ENCODE results near the gene NUDT6.

NUDT6 gene

GRCh38 chr4:122912810-122913575, 9.4 kb downstream of the NUDT6 start:
- DNase-seq, result no peak

- DNase-seq, result no peak
Measured at GRCh38 chr4:122911588-122911987, 10.8 kb downstream of the NUDT6 start.

- DNase-seq, result no peak
Measured at GRCh38 chr4:122909683-122910082, 12.7 kb downstream of the NUDT6 start.

- DNase-seq, result no peak
Measured at GRCh38 chr4:122908223-122908622, 14.2 kb downstream of the NUDT6 start.

- DNase-seq, result no peak
Measured at GRCh38 chr4:122906859-122907305, 15.5 kb downstream of the NUDT6 start.

- DNase-seq, result no peak
Measured at GRCh38 chr4:122903766-122904288, 18.6 kb downstream of the NUDT6 start.

GRCh38 chr4:122901247-122902010, 21.0 kb downstream of the NUDT6 start:
- DNase-seq, result no peak

- DNase-seq, result no peak
Measured at GRCh38 chr4:122900314-122900713, 22.1 kb downstream of the NUDT6 start.

- no peak for DNase-seq
Measured at GRCh38 chr4:122899682-122900081, 22.7 kb downstream of the NUDT6 start.

- no peak for DNase-seq
Measured at GRCh38 chr4:122898370-122899150, 23.8 kb downstream of the NUDT6 start.

GRCh38 chr4:122896270-122896669, 26.1 kb downstream of the NUDT6 start:
- DNase-seq, result no peak

GRCh38 chr4:122895336-122895995, 26.9 kb downstream of the NUDT6 start:
- DNase-seq, result no peak

- no peak for DNase-seq
Measured at GRCh38 chr4:122894827-122895226, 27.6 kb downstream of the NUDT6 start.

- no peak for DNase-seq
Measured at GRCh38 chr4:122890147-122890795, 32.1 kb downstream of the NUDT6 start.

- no peak for DNase-seq
Measured at GRCh38 chr4:122889726-122890125, 32.7 kb downstream of the NUDT6 start.

- no peak for DNase-seq
Measured at GRCh38 chr4:122884499-122884898, 37.9 kb downstream of the NUDT6 start.

- DNase-seq, result no peak
Measured at GRCh38 chr4:122882857-122883735, 39.3 kb downstream of the NUDT6 start.

- no peak for DNase-seq
Measured at GRCh38 chr4:122879001-122879400, 43.4 kb downstream of the NUDT6 start.

- no peak for DNase-seq
Measured at GRCh38 chr4:122876456-122876855, 45.9 kb downstream of the NUDT6 start.

- DNase-seq, result no peak
Measured at GRCh38 chr4:122875949-122876348, 46.4 kb downstream of the NUDT6 start.

All from cortex of kidney (tissue), 1 donor.